OCI-LY1 (cell line): ENCODE results near the gene BCAR1.

Experiments
- CTCF ChIP-seq: fragments of 200-600 bp; sonication (generic), shearing (Covaris generic); IDR thresholded peaks from 2 replicates; pipeline ENCODE4 v1.5.1; 2017; ENCODE audit warnings: mild to moderate bottlenecking, antibody characterized with exemption, low read length, moderate library complexity, mixed read lengths
- EZH2 ChIP-seq: fragments of 200-600 bp; sonication (generic), shearing (Covaris generic); IDR thresholded peaks from 2 replicates; pipeline ENCODE4 v1.8.0; 2017; ENCODE audit warnings: borderline replicate concordance, mixed run types, mild to moderate bottlenecking, antibody characterized with exemption, low read length, moderate library complexity, mixed read lengths

- TF ChIP-seq EZH2 (no peak), CTCF (no peak)
Measured at GRCh38 chr16:75216576-75216975, 34.8 kb downstream of the BCAR1 start.
